Smooth muscle cell (in vitro differentiated cells): ENCODE measurements around the gene MUC5AC. TPM values are rescaled to one million over a fixed set of nuclear protein-coding genes. Genes with fewer than 3 reads are reported as not detected.

ENCODE experiments used
- DNase-seq: peaks from one replicate; lab custom pipeline; 2025; ENCODE audit not compliant: unreplicated experiment; lab: John Stamatoyannopoulos, UW
- H2AFZ ChIP-seq: fragments of 200-600 bp; sonication (generic); 2 replicates; pipeline ENCODE4 v1.6.0; 2016; ENCODE audit warnings: antibody characterized with exemption, low read depth, mild to moderate bottlenecking
- H3F3A ChIP-seq: fragments of 200-600 bp; sonication (generic); 2 replicates; pipeline ENCODE4 v1.6.0; 2017; ENCODE audit warnings: antibody characterized with exemption, low read depth
- H3K27ac ChIP-seq: fragments of 200-600 bp; sonication (generic); 2 replicates; pipeline ENCODE4 v1.5.1; 2016; ENCODE audit warnings: low read depth, mild to moderate bottlenecking
- H3K27me3 ChIP-seq: fragments of 200-600 bp; sonication (generic); 2 replicates; pipeline ENCODE4 v1.6.1; 2016; ENCODE audit warnings: low read depth, mild to moderate bottlenecking
- H3K36me3 ChIP-seq: fragments of 200-600 bp; sonication (generic); 2 replicates; pipeline ENCODE4 v1.5.1; 2016; ENCODE audit warnings: low read depth
- H3K4me1 ChIP-seq: fragments of 200-600 bp; sonication (generic); 2 replicates; pipeline ENCODE4 v1.5.1; 2016; ENCODE audit warnings: low read depth
- H3K4me2 ChIP-seq: fragments of 200-600 bp; sonication (generic); 2 replicates; pipeline ENCODE4 v1.6.0; 2016; ENCODE audit warnings: mild to moderate bottlenecking
- H3K4me3 ChIP-seq: fragments of 200-600 bp; sonication (generic); 2 replicates; pipeline ENCODE4 v1.5.1; 2016; ENCODE audit warnings: mild to moderate bottlenecking
- H3K79me2 ChIP-seq: fragments of 200-600 bp; sonication (generic); 2 replicates; pipeline ENCODE4 v1.6.0; 2016; ENCODE audit warnings: low read depth, mild to moderate bottlenecking
- H3K9ac ChIP-seq: fragments of 200-600 bp; sonication (generic); 2 replicates; pipeline ENCODE4 v1.6.0; 2016; ENCODE audit warnings: low read depth
- H3K9me3 ChIP-seq: fragments of 200-600 bp; sonication (generic); replicated peaks from 2 replicates; pipeline ENCODE4 v1.5.1; 2016; ENCODE audit warnings: low read depth
- H4K20me1 ChIP-seq: fragments of 200-600 bp; sonication (generic); 2 replicates; pipeline ENCODE4 v1.6.0; 2016; ENCODE audit warnings: low read depth
- CTCF ChIP-seq: fragments of 200-600 bp; sonication (generic); IDR thresholded peaks from 2 replicates; pipeline ENCODE4 v1.5.1; 2017; ENCODE audit warnings: borderline replicate concordance, mild to moderate bottlenecking, antibody characterized with exemption; ENCODE audit not compliant: insufficient read depth, poor library complexity, severe bottlenecking
- WGBS: methylation state at CpG from one replicate; pipeline ENCODE4 v1.1.7; 2016; ENCODE audit warnings: low lambda C conversion rate; 5-methylcytosine and 5-hydroxymethylcytosine counted together
- polyA plus RNA-seq: library from polyadenylated mRNA; unstranded; fragments of >200 nt; fragmentation: Nextera tagmentation; extraction: Ambion mirVana; gene quantifications from 2 replicates; pipeline ENCODE4 v1.2.1, GENCODE V29; 2016
- total RNA-seq: library from RNA; depleted of rRNA; stranded (reverse); fragments of >200 nt; gene quantifications from 2 replicates; pipeline ENCODE4 v1.2.3, GENCODE V29; 2014

Gene MUC5AC
- total and polyA plus RNA-seq, 2 experiments from 2014 or later = not detected

- no peaks in the 10 kb centered on the region for H3K36me3 ChIP-seq
- H3K4me1 ChIP-seq = no peaks in the 10 kb centered on the region
- H4K20me1 ChIP-seq = no peaks in the 10 kb centered on the region
- TF ChIP-seq CTCF = no peak
- no peaks in the 10 kb centered on the region for H3K79me2 ChIP-seq
- no peaks in the 10 kb centered on the region for H3K9me3 ChIP-seq
- H3K4me2 ChIP-seq = no peak within 1 kb of the TSS
- H3K27ac ChIP-seq = no peak within 1 kb of the TSS
- H3K4me3 ChIP-seq = no peak within 1 kb of the TSS
- H3K9ac ChIP-seq = no peak within 1 kb of the TSS
- no peaks in the 10 kb centered on the region for H3F3A ChIP-seq
- DNase-seq = no peak
- WGBS = 93% methylated on average over 26 of the region's 36 CpGs
- no peaks in the 10 kb centered on the region for H3K27me3 ChIP-seq
- H2AFZ ChIP-seq = no peak within 1 kb of the TSS
Measured at GRCh38 chr11:1222491-1223345, 65.0 kb downstream of the MUC5AC start, which contains the start of gene MUC5B. MUC5B (plus strand) TSS chr11:1223066; CDS start chr11:1223124, 58 bp downstream.

GRCh38 chr11:1223346-1224110, 65.8 kb downstream of the MUC5AC start:
- no peaks in the 10 kb centered on the region for H3K27me3 ChIP-seq
- WGBS = 88% methylated on average over 22 of the region's 22 CpGs
- no peak for DNase-seq

GRCh38 chr11:1224111-1224490, 66.3 kb downstream of the MUC5AC start:
- no peak for TF ChIP-seq CTCF
- H3K9me3 ChIP-seq = no peaks in the 10 kb centered on the region
- no peak overlapping the region for H3K27ac ChIP-seq
- DNase-seq = no peak
- H3K36me3 ChIP-seq = no peaks in the 10 kb centered on the region
- no peak overlapping the region for H3K4me3 ChIP-seq
- no peak overlapping the region for H2AFZ ChIP-seq
- no peaks in the 10 kb centered on the region for H4K20me1 ChIP-seq
- no peaks in the 10 kb centered on the region for H3K4me1 ChIP-seq
- H3K27me3 ChIP-seq = no peaks in the 10 kb centered on the region
- H3F3A ChIP-seq = no peaks in the 10 kb centered on the region
- no peak overlapping the region for H3K9ac ChIP-seq
- WGBS = 79% methylated on average over 7 of the region's 7 CpGs
- H3K4me2 ChIP-seq = no peak overlapping the region
- H3K79me2 ChIP-seq = no peaks in the 10 kb centered on the region

More at GRCh38 chr11:1223346-1224110, 65.8 kb downstream of the MUC5AC start:
- Histone ChIP-seq H3K4me2 (no peak overlapping the region), H3K9ac (no peak overlapping the region), H3K36me3 (no peaks in the 10 kb centered on the region), H4K20me1 (no peaks in the 10 kb centered on the region), H3K79me2 (no peaks in the 10 kb centered on the region), H3K9me3 (no peaks in the 10 kb centered on the region), H2AFZ (no peak overlapping the region), H3F3A (no peaks in the 10 kb centered on the region), H3K4me3 (no peak overlapping the region), H3K4me1 (no peaks in the 10 kb centered on the region), H3K27ac (no peak overlapping the region)
- TF ChIP-seq CTCF = no peak
